ENCODE measurements around the gene ZNF385A.

The ZNF385A gene

DNA sequence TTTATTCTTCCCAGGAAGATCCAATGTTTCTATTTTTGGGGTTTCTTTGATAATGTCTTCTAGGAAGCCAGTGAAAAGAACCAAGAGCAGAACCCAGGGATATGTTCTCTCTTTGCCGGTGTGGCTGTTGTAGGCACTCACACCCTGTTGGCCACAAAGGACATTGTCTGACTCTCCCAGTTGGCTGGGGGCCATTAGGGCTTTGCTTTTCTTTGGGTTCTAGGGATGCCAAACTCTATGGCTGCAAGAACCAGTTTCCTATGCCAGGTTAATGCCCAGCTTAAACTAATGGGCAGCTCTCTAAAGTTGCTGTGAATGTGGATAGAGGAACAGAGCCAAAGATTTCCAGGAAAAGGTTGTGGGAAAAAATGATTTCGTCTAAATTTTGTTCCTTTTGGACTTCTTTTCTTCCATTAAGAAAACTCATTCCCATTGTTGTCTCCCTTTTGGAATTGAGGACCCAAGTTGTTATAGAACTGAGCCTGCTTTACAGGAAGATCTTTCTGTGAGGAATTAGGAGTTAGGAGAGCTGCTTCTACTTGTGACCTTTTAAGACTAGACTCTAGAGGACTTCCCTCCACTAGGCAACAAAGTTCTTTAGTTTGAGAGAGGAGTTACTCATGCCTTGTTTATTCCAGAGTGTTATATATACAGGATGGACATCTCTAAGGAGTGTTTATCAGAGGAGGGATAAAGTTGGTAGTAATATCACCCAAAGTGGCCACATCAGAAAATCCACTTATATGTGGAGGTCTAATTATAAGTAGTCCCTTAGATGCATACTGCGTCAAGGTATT is 46.5 kb downstream of the ZNF385A start:
- no peak overlapping the region for H2AFZ ChIP-seq (ENCODE audit: insufficient read depth, low read length, poor library complexity)
- no CpG with 5 or more reads among the region's 3 CpGs for WGBS (ENCODE audit: extremely low coverage, insufficient coverage, insufficient read length)
- H3K4ac ChIP-seq (ENCODE audit: low read depth, low read length) = no peak overlapping the region
- H3K9me3 ChIP-seq (ENCODE audit: insufficient read depth, low read depth, low read length) = no peaks in the 10 kb centered on the region
- H2BK12ac ChIP-seq (ENCODE audit: low read length) = peak overlapping the region; percentile 17
- H3K18ac ChIP-seq (ENCODE audit: low read length) = no peak overlapping the region
- no peak overlapping the region for H4K12ac ChIP-seq (ENCODE audit: low read depth, low read length)
- H2AK5ac ChIP-seq (ENCODE audit: low read length) = no peak overlapping the region
- DNase-seq = no peak
- no peak overlapping the region for H3K14ac ChIP-seq (ENCODE audit: low read length)
- no peak overlapping the region for H2BK5ac ChIP-seq (ENCODE audit: low read depth, low read length, poor library complexity)
- no peaks in the 10 kb centered on the region for H3K27me3 ChIP-seq (ENCODE audit: insufficient read depth, low read length)
- H2BK120ac ChIP-seq (ENCODE audit: insufficient read depth, low read length, poor library complexity) = no peak overlapping the region
- H3K27ac ChIP-seq (ENCODE audit: low read depth, low read length) = no peak overlapping the region
- peaks cover 4 to 18% of the 10 kb centered on the region in 2 experiments for H3K36me3 ChIP-seq (ENCODE audit: control insufficient read depth in 1 of 2, insufficient read depth in 2 of 2, low read length in 2 of 2)
- H3K23ac ChIP-seq (ENCODE audit: low read length) = no peak overlapping the region
- H3K4me2 ChIP-seq (ENCODE audit: low read length) = no peak overlapping the region
- H4K91ac ChIP-seq (ENCODE audit: low read depth, low read length) = no peak overlapping the region
- H3K4me1 ChIP-seq (ENCODE audit: control insufficient read depth in 1 of 2, insufficient read depth in 2 of 2, low read length in 2 of 2) = peaks cover 3 to 14% of the 10 kb centered on the region in 2 experiments
- H4K8ac ChIP-seq (ENCODE audit: low read depth, low read length) = no peak overlapping the region
- no peaks in the 10 kb centered on the region for H3K79me1 ChIP-seq (ENCODE audit: low read length)
- H3K4me3 ChIP-seq (ENCODE audit: low read depth, low read length) = no peak overlapping the region
- H3K79me2 ChIP-seq (ENCODE audit: control insufficient read depth, insufficient read depth, low read length, poor library complexity) = no peaks in the 10 kb centered on the region
- no peak overlapping the region for H3K9ac ChIP-seq (ENCODE audit: low read length)

DNA sequence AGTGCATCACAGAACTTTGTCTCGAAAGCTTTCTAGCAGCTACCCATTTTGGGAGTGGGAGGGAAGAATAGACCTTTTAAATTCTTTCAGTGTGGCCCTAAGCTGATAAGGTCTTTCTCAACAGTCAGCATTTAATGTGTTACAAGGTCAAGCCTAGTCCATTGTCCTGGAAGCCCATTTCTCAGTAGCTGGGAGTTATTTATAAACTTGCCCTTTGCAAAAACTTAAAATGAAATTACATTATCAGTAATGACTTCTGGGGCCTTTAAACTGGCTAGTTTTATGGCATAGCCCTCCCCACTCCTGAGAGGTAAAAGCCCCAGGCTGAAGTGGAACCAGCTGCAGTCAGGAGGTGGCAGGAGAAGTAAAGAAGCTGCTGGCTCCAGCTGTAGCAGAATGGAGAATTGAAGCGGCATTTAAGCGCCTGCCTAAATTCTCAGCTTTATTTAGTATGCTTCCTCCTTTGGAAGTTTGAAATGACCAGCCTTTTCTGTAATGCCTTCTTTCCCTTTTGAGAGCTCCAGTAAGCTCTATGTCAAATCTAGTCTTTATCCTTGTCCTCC is 47.2 kb downstream of the ZNF385A start:
- WGBS (ENCODE audit: extremely low coverage, insufficient coverage, insufficient read length) = no CpG with 5 or more reads among the region's 3 CpGs
- Histone ChIP-seq H3K4me1 (ENCODE audit: control insufficient read depth in 1 of 2, insufficient read depth in 2 of 2, low read length in 2 of 2) (peaks cover 3 to 14% of the 10 kb centered on the region in 2 experiments), H3K4ac (ENCODE audit: low read depth, low read length) (no peak overlapping the region), H2BK5ac (ENCODE audit: low read depth, low read length, poor library complexity) (no peak overlapping the region), H3K14ac (ENCODE audit: low read length) (no peak overlapping the region), H3K18ac (ENCODE audit: low read length) (no peak overlapping the region), H3K4me2 (ENCODE audit: low read length) (no peak overlapping the region), H3K27ac (ENCODE audit: low read depth, low read length) (no peak overlapping the region), H3K79me1 (ENCODE audit: low read length) (no peaks in the 10 kb centered on the region), H2BK12ac (ENCODE audit: low read length) (no peak overlapping the region), H2BK120ac (ENCODE audit: insufficient read depth, low read length, poor library complexity) (no peak overlapping the region), H2AFZ (ENCODE audit: insufficient read depth, low read length, poor library complexity) (no peak overlapping the region), H3K36me3 (ENCODE audit: control insufficient read depth in 1 of 2, insufficient read depth in 2 of 2, low read length in 2 of 2) (peaks cover 0 to 12% of the 10 kb centered on the region in 2 experiments), H4K91ac (ENCODE audit: low read depth, low read length) (no peak overlapping the region), H3K23ac (ENCODE audit: low read length) (no peak overlapping the region), H3K9me3 (ENCODE audit: insufficient read depth, low read depth, low read length) (no peaks in the 10 kb centered on the region), H4K12ac (ENCODE audit: low read depth, low read length) (no peak overlapping the region), H2AK5ac (ENCODE audit: low read length) (no peak overlapping the region), H3K79me2 (ENCODE audit: control insufficient read depth, insufficient read depth, low read length, poor library complexity) (no peaks in the 10 kb centered on the region), H3K4me3 (ENCODE audit: low read depth, low read length) (no peak overlapping the region), H3K9ac (ENCODE audit: low read length) (no peak overlapping the region), H4K8ac (ENCODE audit: low read depth, low read length) (no peak overlapping the region), H3K27me3 (ENCODE audit: insufficient read depth, low read length) (no peaks in the 10 kb centered on the region)
- DNase-seq = no peak

DNA sequence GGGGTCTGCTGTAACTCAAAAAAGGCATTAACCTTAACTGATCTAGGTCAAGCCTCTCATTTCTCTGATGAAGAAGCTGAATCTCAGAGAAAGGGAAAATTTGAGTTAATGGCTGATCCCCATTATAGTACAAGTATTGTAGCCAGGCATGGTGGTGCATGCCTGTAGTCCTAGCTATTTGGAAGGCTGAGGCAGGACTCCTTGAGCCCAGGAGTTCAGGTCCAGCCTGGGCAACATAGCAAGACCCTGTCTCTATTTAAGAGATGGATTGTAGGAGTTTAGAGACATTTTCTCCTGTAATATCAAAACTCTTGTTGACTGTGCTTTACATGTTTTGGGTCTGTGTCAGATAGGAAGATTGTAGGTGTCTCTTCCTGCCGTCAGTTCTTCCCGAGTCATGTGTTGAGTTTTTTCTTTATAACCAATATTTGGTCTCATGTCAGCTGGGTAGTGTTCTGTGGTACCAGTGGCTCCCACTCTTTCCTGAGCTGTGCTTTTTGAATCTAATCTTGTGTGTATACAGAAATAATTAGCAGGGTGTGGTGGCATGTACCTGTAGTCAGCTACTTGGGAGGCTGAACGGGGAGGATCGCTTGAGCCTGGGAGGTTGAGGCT is 51.0 kb downstream of the ZNF385A start:
- Histone ChIP-seq H3K4ac (ENCODE audit: low read depth, low read length) (no peak overlapping the region), H3K9me3 (ENCODE audit: insufficient read depth, low read depth, low read length) (no peaks in the 10 kb centered on the region), H2BK12ac (ENCODE audit: low read length) (no peak overlapping the region), H2AFZ (ENCODE audit: insufficient read depth, low read length, poor library complexity) (no peak overlapping the region), H2AK5ac (ENCODE audit: low read length) (no peak overlapping the region), H3K4me3 (ENCODE audit: low read depth, low read length) (no peak overlapping the region), H4K8ac (ENCODE audit: low read depth, low read length) (no peak overlapping the region), H3K4me2 (ENCODE audit: low read length) (no peak overlapping the region), H3K27ac (ENCODE audit: low read depth, low read length) (no peak overlapping the region), H3K23ac (ENCODE audit: low read length) (no peak overlapping the region), H3K36me3 (ENCODE audit: control insufficient read depth in 1 of 2, insufficient read depth in 2 of 2, low read length in 2 of 2) (no peaks in the 10 kb centered on the region), H3K18ac (ENCODE audit: low read length) (no peak overlapping the region), H4K12ac (ENCODE audit: low read depth, low read length) (no peak overlapping the region), H3K79me1 (ENCODE audit: low read length) (peaks cover 3% of the 10 kb centered on the region), H3K14ac (ENCODE audit: low read length) (no peak overlapping the region), H2BK120ac (ENCODE audit: insufficient read depth, low read length, poor library complexity) (no peak overlapping the region), H3K79me2 (ENCODE audit: control insufficient read depth, insufficient read depth, low read length, poor library complexity) (no peaks in the 10 kb centered on the region), H3K27me3 (ENCODE audit: insufficient read depth, low read length) (no peaks in the 10 kb centered on the region), H2BK5ac (ENCODE audit: low read depth, low read length, poor library complexity) (no peak overlapping the region), H3K9ac (ENCODE audit: low read length) (no peak overlapping the region), H3K4me1 (ENCODE audit: control insufficient read depth in 1 of 2, insufficient read depth in 2 of 2, low read length in 2 of 2) (peaks cover 9 to 12% of the 10 kb centered on the region in 2 experiments), H4K91ac (ENCODE audit: low read depth, low read length) (no peak overlapping the region)
- DNase-seq = no peak
- WGBS (ENCODE audit: extremely low coverage, insufficient coverage, insufficient read length) = no CpG with 5 or more reads among the region's 4 CpGs

DNA sequence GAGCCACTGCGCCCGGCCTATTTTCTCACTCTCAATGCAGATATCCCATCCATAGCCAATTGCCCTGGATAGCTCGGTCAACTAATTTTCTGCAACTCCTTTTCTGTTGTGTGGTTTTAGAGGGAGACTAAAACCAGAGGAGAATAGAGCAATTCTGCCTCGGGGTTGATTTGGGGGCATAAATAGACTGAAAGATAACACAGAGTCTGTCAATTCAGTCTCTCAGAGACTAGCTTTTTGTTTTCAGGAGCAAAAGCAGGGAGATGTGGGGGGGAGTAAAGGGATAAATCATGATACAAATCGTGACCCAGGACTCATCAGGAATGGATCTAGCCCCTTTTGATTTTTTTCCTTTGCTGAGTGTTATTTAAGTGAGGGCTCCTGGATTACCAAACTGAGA is 53.1 kb downstream of the ZNF385A start:
- no peaks in the 10 kb centered on the region for H3K79me2 ChIP-seq (ENCODE audit: control insufficient read depth, insufficient read depth, low read length, poor library complexity)
- H3K36me3 ChIP-seq (ENCODE audit: control insufficient read depth in 1 of 2, insufficient read depth in 2 of 2, low read length in 2 of 2) = no peaks in the 10 kb centered on the region
- no peak overlapping the region for H4K12ac ChIP-seq (ENCODE audit: low read depth, low read length)
- no peaks in the 10 kb centered on the region for H3K9me3 ChIP-seq (ENCODE audit: insufficient read depth, low read depth, low read length)
- no peaks in the 10 kb centered on the region for H3K27me3 ChIP-seq (ENCODE audit: insufficient read depth, low read length)
- no CpG with 5 or more reads among the region's 5 CpGs for WGBS (ENCODE audit: extremely low coverage, insufficient coverage, insufficient read length)
- H3K9ac ChIP-seq (ENCODE audit: low read length) = no peak overlapping the region
- peak overlapping the region; percentile 40 for H2BK5ac ChIP-seq (ENCODE audit: low read depth, low read length, poor library complexity)
- peak overlapping the region; percentile 35 for H3K18ac ChIP-seq (ENCODE audit: low read length)
- H2AK5ac ChIP-seq (ENCODE audit: low read length) = no peak overlapping the region
- DNase-seq = no peak
- H2BK120ac ChIP-seq (ENCODE audit: insufficient read depth, low read length, poor library complexity) = no peak overlapping the region
- H2AFZ ChIP-seq (ENCODE audit: insufficient read depth, low read length, poor library complexity) = no peak overlapping the region
- peaks cover 3% of the 10 kb centered on the region for H3K79me1 ChIP-seq (ENCODE audit: low read length)
- H2BK12ac ChIP-seq (ENCODE audit: low read length) = peak overlapping the region; percentile 49
- no peak overlapping the region for H3K4ac ChIP-seq (ENCODE audit: low read depth, low read length)
- H3K4me1 ChIP-seq (ENCODE audit: control insufficient read depth in 1 of 2, insufficient read depth in 2 of 2, low read length in 2 of 2) = peaks cover 6 to 13% of the 10 kb centered on the region in 2 experiments
- peak overlapping the region; percentile 1 for H3K27ac ChIP-seq (ENCODE audit: low read depth, low read length)
- no peak overlapping the region for H3K23ac ChIP-seq (ENCODE audit: low read length)
- peak overlapping the region; percentile 5 for H4K91ac ChIP-seq (ENCODE audit: low read depth, low read length)
- H3K4me3 ChIP-seq (ENCODE audit: low read depth, low read length) = no peak overlapping the region
- no peak overlapping the region for H3K14ac ChIP-seq (ENCODE audit: low read length)
- H4K8ac ChIP-seq (ENCODE audit: low read depth, low read length) = no peak overlapping the region
- no peak overlapping the region for H3K4me2 ChIP-seq (ENCODE audit: low read length)
